ENCODE data around the gene NEU1.

DNA sequence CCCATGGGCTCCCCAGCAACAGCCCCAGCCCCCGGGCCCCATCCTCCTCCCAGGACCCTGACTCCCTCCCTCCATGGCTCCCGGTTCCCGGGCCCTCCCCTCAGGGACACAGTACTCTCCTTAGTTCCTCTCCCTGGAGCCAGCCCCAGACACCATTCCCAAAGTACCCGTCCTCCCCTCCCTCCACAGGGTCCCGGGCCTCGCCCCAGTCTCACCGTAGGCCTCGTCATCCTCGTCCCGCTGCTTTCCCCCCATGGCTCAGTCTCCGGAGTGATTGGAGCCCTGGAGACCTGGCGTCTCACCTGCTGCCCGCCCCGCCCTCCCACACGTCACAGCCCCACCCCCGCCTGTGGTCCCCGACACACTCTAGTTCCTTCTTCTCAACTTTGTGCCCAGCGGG lies 16.1 kb upstream of the NEU1 start, which contains the start of gene SLC44A4:
- TF ChIP-seq, protein P1, sequence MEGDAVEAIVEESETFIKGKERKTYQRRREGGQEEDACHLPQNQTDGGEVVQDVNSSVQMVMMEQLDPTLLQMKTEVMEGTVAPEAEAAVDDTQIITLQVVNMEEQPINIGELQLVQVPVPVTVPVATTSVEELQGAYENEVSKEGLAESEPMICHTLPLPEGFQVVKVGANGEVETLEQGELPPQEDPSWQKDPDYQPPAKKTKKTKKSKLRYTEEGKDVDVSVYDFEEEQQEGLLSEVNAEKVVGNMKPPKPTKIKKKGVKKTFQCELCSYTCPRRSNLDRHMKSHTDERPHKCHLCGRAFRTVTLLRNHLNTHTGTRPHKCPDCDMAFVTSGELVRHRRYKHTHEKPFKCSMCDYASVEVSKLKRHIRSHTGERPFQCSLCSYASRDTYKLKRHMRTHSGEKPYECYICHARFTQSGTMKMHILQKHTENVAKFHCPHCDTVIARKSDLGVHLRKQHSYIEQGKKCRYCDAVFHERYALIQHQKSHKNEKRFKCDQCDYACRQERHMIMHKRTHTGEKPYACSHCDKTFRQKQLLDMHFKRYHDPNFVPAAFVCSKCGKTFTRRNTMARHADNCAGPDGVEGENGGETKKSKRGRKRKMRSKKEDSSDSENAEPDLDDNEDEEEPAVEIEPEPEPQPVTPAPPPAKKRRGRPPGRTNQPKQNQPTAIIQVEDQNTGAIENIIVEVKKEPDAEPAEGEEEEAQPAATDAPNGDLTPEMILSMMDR (IDR thresholded peaks at IDR 0.05; ENCODE audit: poor library complexity): no peak
- TF ChIP-seq EZH2phosphoT487 (IDR thresholded peaks at IDR 0.05; ENCODE audit: low read depth, severe bottlenecking, unreplicated experiment): no peak

Measured in hepatocyte (in vitro differentiated cells).